DMS53 treated with DMSO at 0.1 percent for 48 hours (cell line): ENCODE measurements around the gene ATP6V0E2.

Source experiments
- DNase-seq: peaks from one replicate; lab custom pipeline; 2025; ENCODE audit not compliant: unreplicated experiment; lab: John Stamatoyannopoulos, UW

Gene ATP6V0E2

DNA sequence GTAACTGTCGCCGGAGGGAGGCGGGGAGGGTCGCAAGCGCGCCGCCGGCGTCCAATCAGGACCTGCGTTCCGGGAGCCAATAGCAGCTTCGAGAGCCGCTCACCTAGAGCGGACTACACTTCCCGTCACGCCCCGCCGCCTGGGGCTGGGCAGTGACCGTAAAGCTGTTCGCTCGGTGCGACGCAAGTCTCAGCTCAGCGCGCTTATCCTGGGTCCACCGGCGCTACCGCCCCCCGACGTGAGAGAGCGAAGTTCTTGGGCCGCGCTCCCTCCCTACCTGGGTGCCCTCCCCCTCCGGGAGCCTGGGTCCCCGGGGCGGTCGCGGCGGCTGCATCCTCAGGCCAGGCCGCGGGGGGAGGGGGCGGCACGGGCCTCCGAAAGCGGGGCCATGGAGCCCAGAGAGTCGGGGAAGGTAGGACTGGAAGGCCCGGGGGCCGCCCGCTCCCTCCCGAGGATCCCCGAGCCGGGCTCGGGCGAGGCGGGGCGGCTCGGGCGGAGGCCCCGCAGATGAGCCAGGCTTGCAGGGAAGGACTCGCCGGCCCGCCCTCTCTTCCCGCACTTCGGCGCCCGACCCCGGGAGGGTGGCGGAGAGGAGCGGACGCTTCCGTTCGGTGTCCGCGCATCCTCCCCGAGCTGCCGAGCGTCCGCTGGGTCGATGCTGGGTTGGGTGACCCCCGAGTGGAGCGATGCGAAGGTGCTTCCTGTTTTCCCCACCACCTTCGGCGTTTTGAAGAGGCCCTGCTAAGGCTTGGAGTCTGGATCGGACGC is 35.4 kb upstream of the ATP6V0E2 start, which contains the start of gene ZNF862:
TSS of gene ZNF862 (plus strand) at position 152 of the 768 bp plus-strand sequence. CDS start at position 389, 237 bp downstream.
- peak; percentile 98 for DNase-seq

DNA sequence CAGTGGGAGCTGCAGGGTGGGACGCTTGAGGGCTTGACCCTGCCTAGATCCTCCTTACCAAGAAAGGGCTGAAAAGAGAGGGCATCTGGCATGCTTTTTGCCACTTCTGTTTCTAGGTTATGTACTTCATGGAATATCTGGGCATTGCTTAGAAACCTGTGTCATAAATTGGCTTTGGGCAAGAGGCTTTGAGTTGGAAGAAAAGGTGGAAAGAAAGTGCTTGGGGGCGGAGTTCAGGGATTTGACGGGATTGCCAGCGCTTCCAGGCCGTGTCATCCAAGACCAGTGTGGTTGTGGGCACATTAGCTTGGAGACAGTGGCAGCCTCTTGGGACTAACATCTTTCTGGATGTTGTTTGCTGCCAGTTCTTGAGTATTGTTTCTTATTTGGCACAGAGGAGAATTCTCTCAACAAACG is 34.8 kb upstream of the ATP6V0E2 start:
- DNase-seq, result no peak

DNA sequence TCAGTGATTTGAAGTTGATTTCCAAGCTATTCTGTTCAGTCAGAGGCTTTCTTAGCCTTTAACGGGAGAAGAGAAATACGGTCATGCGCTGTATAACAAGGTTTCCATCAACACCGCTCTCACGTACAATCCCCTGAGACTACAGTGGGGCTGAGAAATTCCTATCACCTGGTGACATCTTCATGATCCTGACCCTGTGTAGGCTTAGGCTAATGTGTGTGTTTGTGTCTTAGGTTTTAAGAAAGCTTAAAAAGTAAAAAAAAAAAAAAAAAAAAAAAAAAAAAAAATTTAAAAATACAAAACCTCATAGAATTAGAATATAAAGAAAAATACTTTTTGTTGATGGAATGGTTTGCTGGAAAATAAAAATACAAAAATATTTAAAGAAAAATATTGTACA is 33.8 kb upstream of the ATP6V0E2 start:
- DNase-seq, result no peak

DNA sequence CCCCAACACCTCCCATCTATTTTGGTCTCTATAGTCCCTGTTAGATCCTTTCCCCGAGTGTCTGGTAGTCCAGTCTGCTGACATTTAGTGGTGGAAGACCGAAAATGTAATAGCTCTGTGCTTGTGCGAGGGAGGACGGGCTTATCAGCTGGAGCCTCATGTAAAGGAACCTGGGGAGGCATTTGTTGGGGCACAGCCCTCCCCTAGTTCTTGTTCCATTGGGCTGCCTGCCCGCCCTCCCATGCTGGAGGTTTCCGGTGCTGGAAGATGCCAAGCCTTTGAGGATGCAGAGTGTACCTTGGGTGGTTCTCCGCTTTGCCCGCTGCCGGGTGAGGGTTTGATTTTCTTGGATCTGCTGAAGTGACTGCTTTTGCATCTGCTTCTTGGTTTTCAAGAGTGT is 30.2 kb upstream of the ATP6V0E2 start:
- DNase-seq, result no peak

DNA sequence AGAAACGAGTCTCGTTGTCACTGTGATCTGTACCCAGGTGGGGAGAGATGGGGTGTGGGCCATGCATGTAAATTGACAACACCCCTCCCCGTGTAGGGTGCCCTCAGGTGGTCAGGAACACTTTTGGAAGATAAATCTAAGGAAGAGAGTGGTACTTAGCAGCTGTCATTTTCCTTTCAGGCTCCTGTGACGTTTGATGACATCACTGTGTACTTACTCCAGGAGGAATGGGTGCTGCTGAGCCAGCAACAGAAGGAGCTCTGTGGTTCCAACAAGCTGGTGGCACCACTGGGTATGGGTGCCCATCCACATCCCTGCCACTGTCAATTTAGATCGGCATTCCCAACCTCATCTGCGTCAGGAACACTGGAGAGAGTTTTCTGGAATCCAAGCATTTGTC is 29.3 kb upstream of the ATP6V0E2 start:
- DNase-seq, result no peak

DNA sequence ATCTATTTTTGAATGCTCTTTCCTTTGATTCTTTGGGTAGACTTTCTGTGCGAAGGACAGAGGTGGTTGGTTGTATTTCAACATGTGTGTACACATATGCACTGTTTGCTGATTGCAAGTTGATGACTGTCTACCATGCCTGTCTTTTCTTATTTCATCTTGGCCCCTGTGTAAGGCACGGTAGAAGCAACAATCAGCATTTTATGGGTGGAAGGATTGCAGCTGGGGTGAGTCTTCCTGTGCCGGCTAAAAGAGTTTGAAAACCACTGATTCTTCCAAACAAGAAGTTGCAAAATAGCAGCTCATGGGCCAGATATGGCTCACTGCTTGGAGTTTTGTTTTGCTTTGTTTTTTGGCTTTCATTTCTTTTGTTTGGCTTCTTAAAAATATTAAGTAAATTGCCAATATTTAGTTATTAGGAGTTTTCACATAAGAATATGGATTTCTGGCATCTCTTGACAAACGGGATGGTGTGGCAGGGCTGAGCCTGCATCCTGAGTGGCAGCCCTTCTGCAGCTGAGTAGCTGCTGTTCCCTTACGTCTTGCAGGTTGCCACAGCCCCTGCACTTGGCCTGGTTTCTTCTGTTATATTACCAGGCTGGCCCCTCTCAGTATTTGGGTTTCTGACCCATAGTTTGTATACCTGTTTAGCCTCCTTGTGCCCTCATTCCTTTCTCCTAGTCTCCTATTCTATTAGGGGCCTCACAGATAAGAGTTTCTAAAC is 28.4 kb upstream of the ATP6V0E2 start:
- no peak for DNase-seq

DNA sequence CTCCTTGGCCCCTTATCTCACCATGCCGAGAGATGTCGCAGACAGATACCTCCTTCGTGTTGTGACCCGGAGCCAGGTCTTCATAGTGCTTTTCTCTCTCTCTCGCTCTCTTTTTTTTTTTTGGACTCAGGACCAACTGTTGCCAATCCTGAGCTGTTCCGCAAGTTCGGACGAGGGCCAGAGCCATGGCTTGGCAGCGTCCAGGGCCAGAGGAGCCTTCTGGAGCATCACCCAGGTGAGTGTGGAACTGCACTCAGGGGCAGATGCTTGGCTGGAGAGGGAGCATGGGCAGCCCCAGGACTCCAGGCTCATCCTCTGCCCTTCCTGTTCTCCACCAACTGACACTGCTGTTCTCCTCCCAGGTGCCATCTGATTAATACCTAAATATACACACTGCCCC is 27.7 kb upstream of the ATP6V0E2 start:
- no peak for DNase-seq

DNA sequence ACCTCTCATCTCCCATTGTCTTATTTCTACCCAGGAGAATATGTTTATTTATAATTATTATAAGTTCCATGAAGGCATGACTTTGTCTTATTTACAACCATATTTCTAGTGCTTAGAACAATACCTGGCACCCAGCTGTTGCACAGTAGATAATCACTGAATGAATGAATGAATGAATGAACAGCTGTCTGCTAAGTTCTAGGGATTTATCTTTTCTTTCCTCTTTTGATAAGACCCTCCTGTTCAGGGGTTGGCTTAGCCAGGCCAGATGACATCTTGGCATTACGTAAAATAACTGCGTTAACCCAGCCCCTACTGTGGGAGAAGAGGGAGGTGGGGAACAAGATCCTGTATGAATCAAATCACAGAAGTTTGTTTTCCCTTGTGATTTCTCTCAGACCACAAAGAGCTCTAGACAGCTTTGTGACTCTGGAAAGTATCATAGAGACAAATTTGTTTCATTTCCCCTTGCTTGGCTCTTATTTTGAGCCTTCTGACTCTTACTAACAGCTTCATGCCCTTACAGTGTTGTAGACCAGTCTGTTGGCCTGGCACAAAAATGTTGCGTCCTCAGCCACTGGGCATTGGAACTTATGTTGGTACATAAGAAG is 27.2 kb upstream of the ATP6V0E2 start:
- DNase-seq, result no peak

DNA sequence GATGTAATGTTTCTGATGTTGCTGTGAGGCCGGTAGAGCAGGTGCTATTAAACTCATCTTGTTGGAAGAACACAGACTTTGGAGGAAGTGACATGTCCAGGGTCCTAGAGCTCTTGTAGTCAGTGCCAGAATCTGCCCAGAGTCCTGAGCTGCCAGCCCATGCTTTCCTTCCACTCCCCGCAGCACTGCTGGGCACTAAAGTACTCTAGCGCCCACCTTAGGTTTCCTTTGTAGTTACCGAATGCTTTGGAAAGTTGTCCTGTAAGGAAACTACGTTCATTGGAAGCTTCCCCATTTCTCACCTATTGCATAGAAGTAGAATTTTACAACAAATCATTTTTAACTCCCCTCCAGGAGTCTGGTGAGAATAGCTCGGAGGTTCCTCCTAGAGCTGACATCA is 24.6 kb upstream of the ATP6V0E2 start:
- DNase-seq, result no peak

DNA sequence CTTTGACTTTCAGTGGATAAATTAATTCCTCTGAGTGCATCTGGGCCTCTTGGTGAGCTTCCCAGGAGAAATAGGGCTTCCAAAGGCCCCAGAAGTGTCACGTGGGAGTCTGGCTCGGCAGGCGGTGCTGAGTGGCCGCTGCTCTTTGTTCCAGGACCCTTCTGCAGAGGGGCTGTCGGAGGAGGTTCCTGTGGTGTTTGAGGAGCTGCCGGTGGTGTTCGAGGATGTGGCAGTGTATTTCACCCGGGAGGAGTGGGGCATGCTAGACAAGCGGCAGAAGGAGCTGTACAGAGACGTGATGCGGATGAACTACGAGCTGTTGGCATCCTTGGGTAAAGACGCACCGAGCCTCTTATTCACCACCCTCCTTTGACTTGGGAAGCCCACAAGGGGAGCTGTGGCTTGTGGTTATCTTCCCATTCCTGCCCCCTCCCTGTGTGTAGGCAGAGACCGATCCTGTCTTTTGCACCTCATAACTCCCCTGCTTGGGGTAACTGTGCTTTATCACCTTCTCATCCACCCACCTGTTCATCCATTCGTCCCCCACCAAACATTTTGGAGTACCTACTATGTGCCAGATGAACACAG is 23.7 kb upstream of the ATP6V0E2 start:
- DNase-seq, result no peak

DNA sequence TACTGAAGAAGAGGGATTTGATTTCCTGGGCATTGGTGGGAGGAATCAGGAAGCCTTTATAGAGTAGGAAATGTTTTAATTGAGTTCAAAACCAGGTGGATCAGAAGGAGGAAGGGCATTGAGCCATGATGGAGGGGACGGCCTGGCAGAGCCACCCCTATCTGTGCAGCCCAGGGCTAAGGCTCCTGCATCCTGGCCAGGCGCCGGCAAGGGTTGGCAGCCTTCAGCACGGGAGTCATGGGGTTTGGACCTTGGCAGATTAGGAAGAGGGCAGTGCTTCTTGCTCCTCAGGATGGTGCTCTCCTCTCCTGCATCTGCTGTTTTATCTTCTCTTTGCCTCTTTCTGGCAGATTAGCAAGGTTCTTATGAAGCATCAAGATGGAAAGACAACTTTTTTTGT is 23.1 kb upstream of the ATP6V0E2 start:
- no peak for DNase-seq

DNA sequence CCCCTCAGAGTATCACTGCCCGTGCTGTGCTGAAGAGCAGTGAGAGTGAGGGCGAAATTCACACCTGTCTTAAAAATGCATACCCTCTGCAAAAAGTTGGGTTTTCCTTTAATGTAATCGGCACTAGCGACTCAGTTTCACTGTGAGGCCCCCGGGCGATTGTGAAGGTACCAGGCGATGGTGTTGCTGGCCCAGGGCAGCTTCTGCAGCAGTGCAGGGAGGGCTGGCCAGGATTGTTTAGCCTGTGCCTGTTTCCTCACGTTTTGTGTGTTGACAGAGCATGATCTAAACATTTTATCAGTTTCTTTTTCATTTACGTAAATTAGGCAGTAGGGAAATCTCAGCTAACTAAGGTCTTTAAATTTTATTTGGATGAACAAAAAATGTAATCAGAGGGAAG is 22.3 kb upstream of the ATP6V0E2 start:
- DNase-seq, result no peak

DNA sequence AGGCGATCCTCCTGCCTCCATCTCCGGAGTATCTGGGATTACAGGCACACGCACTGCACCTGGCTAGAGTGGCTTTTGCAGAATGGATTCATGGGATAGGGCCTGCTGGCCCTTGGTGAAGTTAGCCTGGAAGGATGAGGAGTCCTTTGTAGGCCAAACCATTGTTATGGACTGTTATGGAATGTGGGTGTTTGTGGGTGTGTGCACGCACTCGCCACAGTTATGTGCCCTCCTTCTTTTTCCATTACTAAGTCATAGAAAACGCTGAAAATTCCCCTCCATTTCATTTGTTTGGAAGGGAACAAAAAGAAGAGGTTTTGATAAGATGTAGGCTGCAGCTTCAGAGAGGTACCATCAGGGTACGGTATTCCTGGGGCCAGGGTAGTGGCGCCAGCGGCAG is 20.6 kb upstream of the ATP6V0E2 start:
- DNase-seq, result no peak

DNA sequence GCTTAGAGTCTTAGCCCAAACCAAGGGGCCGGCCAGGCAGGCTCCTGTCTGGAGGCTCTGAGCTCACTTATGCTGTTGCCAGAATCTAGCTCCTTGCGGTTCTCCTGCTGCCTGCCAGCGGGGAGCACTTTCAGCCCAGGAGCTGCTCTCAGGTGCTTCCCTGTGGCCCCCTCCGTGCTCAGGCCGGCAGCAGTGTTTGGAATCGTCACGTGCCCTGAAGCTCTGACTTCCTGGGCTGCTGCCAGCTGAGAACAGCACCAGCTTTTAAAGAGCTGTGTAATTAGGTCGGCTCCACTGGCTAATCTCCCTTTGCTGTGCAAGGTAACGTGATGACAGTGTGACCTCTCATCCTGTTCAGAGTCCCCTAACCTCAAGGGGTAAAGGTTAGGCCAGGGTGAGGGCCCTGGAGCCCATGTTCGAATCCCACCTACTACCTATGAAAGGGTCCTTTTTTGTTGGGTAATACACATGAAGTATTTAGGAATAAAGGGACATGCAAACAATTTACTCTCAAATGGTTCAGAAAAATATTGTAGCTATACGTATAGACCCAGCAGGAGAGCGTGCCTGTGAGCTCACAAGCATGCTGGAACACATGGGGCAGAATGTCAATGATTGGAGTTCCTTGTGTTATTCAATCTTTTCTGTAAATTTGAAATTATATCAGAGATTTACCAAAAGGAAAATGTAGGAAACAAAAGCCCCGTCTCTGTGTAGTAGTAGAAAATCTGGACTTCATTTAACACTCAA is 19.0 kb upstream of the ATP6V0E2 start:
- peak; percentile 90 for DNase-seq

DNA sequence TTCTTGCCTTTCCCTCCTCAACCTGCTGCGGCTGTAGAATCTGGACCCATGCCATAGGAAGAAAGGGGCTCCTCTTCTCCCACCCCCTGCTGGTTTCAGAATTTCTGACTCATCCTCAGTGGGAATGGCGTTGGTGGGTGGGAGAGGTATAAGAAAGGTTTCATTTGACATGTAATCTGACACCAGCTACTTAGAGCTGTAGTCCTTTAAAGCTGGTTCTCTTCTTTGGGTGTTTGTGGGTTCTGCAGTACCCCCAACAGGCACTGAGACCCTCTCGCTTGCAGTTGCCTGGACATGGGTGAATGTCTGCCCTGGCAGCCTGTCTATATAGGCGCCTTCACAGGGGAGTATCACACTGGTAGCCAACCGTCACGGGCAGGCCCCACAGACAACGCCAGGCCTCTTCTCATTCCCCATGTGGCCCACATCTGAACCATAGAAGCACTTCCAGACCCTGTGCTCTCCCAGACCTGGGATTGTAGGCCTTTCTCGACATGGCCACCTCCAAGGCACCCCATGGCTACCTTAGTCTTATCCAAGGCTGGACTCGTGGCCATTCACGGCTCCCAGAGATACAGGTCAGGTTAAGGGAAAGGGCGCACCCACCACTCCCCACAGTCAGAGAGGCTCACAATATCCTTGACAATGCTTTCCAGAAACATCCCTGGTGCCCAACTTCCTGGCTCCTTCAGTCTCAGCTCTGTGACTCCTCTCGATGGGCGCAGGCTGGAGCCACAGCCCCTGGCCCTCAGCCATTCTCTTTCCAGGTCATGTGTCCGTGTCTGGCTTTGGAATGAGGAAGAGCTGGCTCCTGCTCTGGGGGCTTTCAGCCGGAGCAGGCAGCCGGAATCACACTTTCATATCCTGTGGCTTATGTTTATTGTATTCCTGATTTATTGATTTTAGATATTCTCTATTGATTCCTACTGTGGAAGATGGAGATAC is 18.1 kb upstream of the ATP6V0E2 start:
- no peak for DNase-seq

DNA sequence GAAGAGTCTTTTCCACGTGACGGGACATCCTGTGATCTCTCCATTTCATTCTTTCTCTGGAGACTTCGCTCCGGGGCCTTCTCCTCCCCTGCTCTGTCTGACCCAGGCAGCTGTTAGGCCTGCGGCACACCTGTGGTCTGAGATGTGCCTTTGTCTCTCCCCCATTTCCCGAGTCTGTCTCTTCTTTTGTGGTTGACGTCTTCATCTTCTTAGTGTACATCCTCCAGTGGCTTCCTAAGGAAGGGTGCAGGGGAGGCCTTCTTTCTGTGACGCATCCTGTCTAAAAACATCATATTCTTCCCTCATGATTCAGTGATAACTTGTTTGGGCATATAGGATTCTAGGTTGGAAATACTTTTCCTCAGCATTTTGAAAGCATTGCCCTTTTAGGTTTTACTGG is 17.2 kb upstream of the ATP6V0E2 start:
- no peak for DNase-seq

DNA sequence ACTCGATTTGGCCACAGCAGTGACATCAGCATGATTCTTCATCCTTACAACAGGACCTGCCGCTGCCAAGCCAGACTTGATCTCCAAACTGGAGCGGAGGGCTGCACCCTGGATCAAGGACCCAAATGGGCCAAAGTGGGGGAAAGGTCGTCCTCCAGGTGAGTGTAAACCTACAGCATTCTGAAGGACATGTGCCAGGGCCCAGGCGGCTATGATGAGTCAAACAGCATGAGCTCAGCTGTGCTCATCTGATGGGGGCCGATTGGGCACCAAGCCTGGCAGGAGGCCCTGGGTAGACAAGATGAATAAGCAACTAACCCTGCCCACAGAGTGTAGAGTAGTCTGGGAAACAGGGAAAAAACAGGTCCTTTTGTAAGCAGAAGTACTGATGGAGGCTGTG is 14.4 kb upstream of the ATP6V0E2 start:
- DNase-seq, result no peak

DNA sequence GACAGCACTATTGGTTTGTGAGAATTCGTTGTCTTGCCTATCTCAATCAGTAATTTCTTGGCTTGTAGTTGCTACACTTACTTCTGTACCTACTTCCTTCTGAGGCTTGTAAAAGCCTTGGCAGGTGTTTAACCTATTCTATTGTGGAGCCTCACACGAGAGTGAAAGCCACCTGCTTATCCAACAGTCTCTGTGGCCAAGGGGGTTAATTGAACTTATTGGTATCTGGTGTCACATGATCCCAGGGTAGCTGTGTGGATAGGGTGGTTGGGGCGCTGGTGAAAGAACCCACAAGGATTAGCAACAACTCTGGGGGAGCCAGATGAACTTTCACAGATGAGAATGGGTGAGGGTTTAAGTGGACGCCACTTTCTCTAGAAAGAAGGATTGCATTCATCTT is 13.9 kb upstream of the ATP6V0E2 start:
- no peak for DNase-seq

DNA sequence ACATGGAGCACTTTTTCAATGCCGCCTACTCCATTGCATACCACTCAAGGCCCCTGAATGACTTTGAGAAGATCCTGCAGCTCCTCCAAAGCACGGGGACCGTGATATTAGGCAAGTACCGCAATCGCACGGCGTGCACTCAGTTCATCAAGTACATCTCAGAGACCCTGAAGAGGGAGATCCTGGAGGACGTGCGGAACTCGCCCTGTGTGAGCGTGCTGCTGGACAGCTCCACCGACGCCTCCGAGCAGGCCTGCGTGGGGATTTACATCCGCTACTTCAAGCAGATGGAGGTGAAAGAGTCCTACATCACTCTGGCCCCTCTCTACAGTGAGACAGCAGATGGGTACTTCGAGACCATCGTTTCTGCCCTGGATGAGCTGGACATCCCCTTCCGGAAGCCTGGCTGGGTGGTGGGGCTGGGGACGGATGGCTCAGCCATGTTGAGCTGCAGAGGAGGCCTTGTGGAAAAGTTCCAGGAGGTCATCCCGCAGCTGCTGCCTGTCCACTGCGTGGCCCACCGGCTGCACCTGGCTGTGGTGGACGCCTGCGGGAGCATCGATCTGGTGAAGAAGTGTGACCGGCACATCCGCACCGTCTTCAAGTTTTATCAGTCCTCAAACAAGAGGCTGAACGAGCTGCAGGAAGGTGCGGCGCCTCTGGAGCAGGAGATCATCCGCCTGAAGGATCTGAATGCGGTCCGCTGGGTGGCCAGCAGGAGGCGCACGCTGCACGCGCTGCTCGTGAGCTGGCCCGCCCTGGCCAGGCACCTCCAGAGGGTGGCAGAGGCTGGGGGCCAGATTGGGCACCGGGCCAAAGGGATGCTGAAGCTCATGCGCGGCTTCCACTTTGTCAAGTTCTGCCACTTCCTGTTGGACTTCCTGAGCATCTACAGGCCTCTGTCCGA is 12.7 kb upstream of the ATP6V0E2 start:
- no peak for DNase-seq
